Activated T-cell treated with anti-CD3 and anti-CD28 coated beads, Interleukin-2, amount 50 U/mL, for 72 hours (primary cell): ENCODE results near the gene PTPRD. TPM values are rescaled to one million over a fixed set of nuclear protein-coding genes. Genes with fewer than 3 reads are reported as not detected.
A peak's percentile ranks its signal among the peaks of the same experiment; 100 is the strongest.

Source experiments
- ATAC-seq, 2 donors: fragments of 150-1000 bp; cut with Tn5 transposase; replicated peaks in 1 of 2; 2 replicates each; pipeline ENCODE4 v1.10.0; 2021; ENCODE audit warnings: moderate library complexity in 2 of 2, mild to moderate bottlenecking in 1 of 2
- DNase-seq, 2 donors: peaks; one replicate each; pipeline ENCODE4 v3.0.0; 2021 to 2022; ENCODE audit warnings: mixed read lengths in 1 of 2
- H3K27ac Mint-ChIP-seq: one replicate; pipeline ENCODE4 v1.8.0; 2022; ENCODE audit warnings: mild to moderate bottlenecking, moderate library complexity, mixed read lengths
- H3K27me3 Mint-ChIP-seq: one replicate; pipeline ENCODE4 v1.8.0; 2022; ENCODE audit warnings: low read depth, mixed read lengths
- H3K36me3 Mint-ChIP-seq, 2 donors: one replicate each; pipeline ENCODE4 v1.8.0; 2022; ENCODE audit warnings: mixed read lengths in 2 of 2, mild to moderate bottlenecking in 1 of 2; ENCODE audit not compliant: insufficient read depth in 2 of 2
- H3K4me1 Mint-ChIP-seq: one replicate; pipeline ENCODE4 v1.8.0; 2022; ENCODE audit warnings: low read depth, mixed read lengths
- H3K4me3 Mint-ChIP-seq, 2 donors: one replicate each; pipeline ENCODE4 v1.8.0; 2022; ENCODE audit warnings: mild to moderate bottlenecking in 2 of 2, mixed read lengths in 2 of 2, moderate library complexity in 2 of 2
- H3K9me3 Mint-ChIP-seq, 2 donors: one replicate each; pipeline ENCODE4 v1.8.0; 2022; ENCODE audit warnings: mixed read lengths in 2 of 2
- total RNA-seq, 2 donors: library from RNA; stranded (reverse); gene quantifications; one replicate each; pipeline ENCODE4 v1.2.3, GENCODE V29; 2022

Gene PTPRD
- total RNA-seq, 2 donors from 2014 or later: 0.44 TPM; not detected in 1

- Mint-ChIP-seq H3K27me3 (peaks cover 25% of the 10 kb centered on the region), H3K36me3 (peaks cover 2 to 3% of the 10 kb centered on the region in 2 donors), H3K9me3 (no peaks in the 10 kb centered on the region), H3K4me3 (no peak overlapping the region), H3K27ac (no peak overlapping the region), H3K4me1 (peaks cover 6% of the 10 kb centered on the region)
- ATAC-seq: no peak
- DNase-seq: no peak
Measured at GRCh38 chr9:8863069-8863468, 1749.7 kb downstream of the PTPRD start.

GRCh38 chr9:8860925-8861324 is 1751.9 kb downstream of the PTPRD start:
- Mint-ChIP-seq H3K4me3 (no peak overlapping the region), H3K36me3 (peaks cover 2 to 3% of the 10 kb centered on the region in 2 donors), H3K27ac (no peak overlapping the region), H3K9me3 (no peaks in the 10 kb centered on the region), H3K4me1 (peaks cover 16% of the 10 kb centered on the region), H3K27me3 (peaks cover 38% of the 10 kb centered on the region)
- ATAC-seq (no peak), DNase-seq (no peak)

GRCh38 chr9:8860086-8860485 is 1752.7 kb downstream of the PTPRD start:
- no peak overlapping the region for H3K4me3 Mint-ChIP-seq
- H3K36me3 Mint-ChIP-seq: peaks cover 2 to 3% of the 10 kb centered on the region in 2 donors
- H3K9me3 Mint-ChIP-seq: no peaks in the 10 kb centered on the region
- H3K27ac Mint-ChIP-seq: no peak overlapping the region
- H3K27me3 Mint-ChIP-seq: peaks cover 47% of the 10 kb centered on the region
- ATAC-seq: no peak
- H3K4me1 Mint-ChIP-seq: peaks cover 16% of the 10 kb centered on the region
- no peak for DNase-seq

- ATAC-seq (no peak), DNase-seq (no peak)
- Mint-ChIP-seq H3K27ac (no peak overlapping the region), H3K4me1 (peaks cover 16% of the 10 kb centered on the region), H3K9me3 (no peaks in the 10 kb centered on the region), H3K4me3 (no peak overlapping the region), H3K36me3 (peaks cover 2 to 3% of the 10 kb centered on the region in 2 donors), H3K27me3 (peaks cover 54% of the 10 kb centered on the region)
Measured at GRCh38 chr9:8859416-8859815, 1753.4 kb downstream of the PTPRD start.

- no peak for ATAC-seq
- DNase-seq: no peak
- Mint-ChIP-seq H3K4me3 (peak overlapping the region; percentile 70 to 73), H3K4me1 (peaks cover 16% of the 10 kb centered on the region), H3K27me3 (peaks cover 61% of the 10 kb centered on the region), H3K36me3 (peaks cover 2 to 3% of the 10 kb centered on the region in 2 donors), H3K9me3 (no peaks in the 10 kb centered on the region), H3K27ac (no peak overlapping the region)
Measured at GRCh38 chr9:8858596-8859161, 1754.1 kb downstream of the PTPRD start.

- peak overlapping the region; percentile 70 to 73 for H3K4me3 Mint-ChIP-seq
- no peak overlapping the region for H3K27ac Mint-ChIP-seq
- H3K27me3 Mint-ChIP-seq: peaks cover 67% of the 10 kb centered on the region
Measured at GRCh38 chr9:8857926-8858595, 1754.7 kb downstream of the PTPRD start.

GRCh38 chr9:8857068-8857925 is 1755.5 kb downstream of the PTPRD start:
- H3K9me3 Mint-ChIP-seq: no peaks in the 10 kb centered on the region
- H3K4me3 Mint-ChIP-seq: peak overlapping the region; percentile 70 to 73
- H3K27me3 Mint-ChIP-seq: peaks cover 75% of the 10 kb centered on the region
- H3K4me1 Mint-ChIP-seq: peaks cover 16% of the 10 kb centered on the region
- H3K36me3 Mint-ChIP-seq: peaks cover 2 to 3% of the 10 kb centered on the region in 2 donors
- ATAC-seq (peak; percentile 26 to 46), DNase-seq (peak; percentile 3)
- H3K27ac Mint-ChIP-seq: no peak overlapping the region

More at GRCh38 chr9:8857926-8858595, 1754.7 kb downstream of the PTPRD start:
- peak; percentile 9 to 27 for DNase-seq
- peak; percentile 39 to 62 for ATAC-seq
- Mint-ChIP-seq H3K9me3 (no peaks in the 10 kb centered on the region), H3K36me3 (peaks cover 2 to 3% of the 10 kb centered on the region in 2 donors), H3K4me1 (peaks cover 16% of the 10 kb centered on the region)

GRCh38 chr9:8856396-8857067 is 1756.3 kb downstream of the PTPRD start:
- peak overlapping the region; percentile 30 to 64 for H3K4me3 Mint-ChIP-seq

GRCh38 chr9:8855046-8855445 is 1757.8 kb downstream of the PTPRD start:
- Mint-ChIP-seq H3K9me3 (no peaks in the 10 kb centered on the region), H3K27ac (no peak overlapping the region), H3K4me3 (no peak overlapping the region), H3K27me3 (peaks cover 87% of the 10 kb centered on the region), H3K36me3 (peaks cover 2 to 3% of the 10 kb centered on the region in 2 donors), H3K4me1 (peaks cover 16% of the 10 kb centered on the region)
- ATAC-seq (no peak), DNase-seq (no peak)

More at GRCh38 chr9:8856396-8857067, 1756.3 kb downstream of the PTPRD start:
- peaks cover 81% of the 10 kb centered on the region for H3K27me3 Mint-ChIP-seq
- DNase-seq (no peak), ATAC-seq (no peak)
- no peaks in the 10 kb centered on the region for H3K9me3 Mint-ChIP-seq
- H3K27ac Mint-ChIP-seq: no peak overlapping the region
- peaks cover 16% of the 10 kb centered on the region for H3K4me1 Mint-ChIP-seq
- peaks cover 2 to 3% of the 10 kb centered on the region in 2 donors for H3K36me3 Mint-ChIP-seq

GRCh38 chr9:8852301-8852864 is 1760.4 kb downstream of the PTPRD start:
- Mint-ChIP-seq H3K4me3 (no peak overlapping the region), H3K27me3 (peaks cover 66% of the 10 kb centered on the region), H3K9me3 (peaks cover 0 to 3% of the 10 kb centered on the region in 2 donors), H3K27ac (no peak overlapping the region), H3K4me1 (peaks cover 7% of the 10 kb centered on the region), H3K36me3 (no peaks in the 10 kb centered on the region)
- ATAC-seq (no peak), DNase-seq (no peak)

GRCh38 chr9:8850914-8851313 is 1761.9 kb downstream of the PTPRD start:
- Mint-ChIP-seq H3K9me3 (peaks cover 0 to 3% of the 10 kb centered on the region in 2 donors), H3K36me3 (no peaks in the 10 kb centered on the region), H3K4me1 (no peaks in the 10 kb centered on the region), H3K27me3 (peaks cover 54% of the 10 kb centered on the region), H3K27ac (no peak overlapping the region), H3K4me3 (no peak overlapping the region)
- no peak for DNase-seq
- no peak for ATAC-seq

GRCh38 chr9:8845808-8846207 is 1767.0 kb downstream of the PTPRD start:
- H3K4me3 Mint-ChIP-seq: no peak overlapping the region
- H3K27me3 Mint-ChIP-seq: peaks cover 5% of the 10 kb centered on the region
- H3K36me3 Mint-ChIP-seq: no peaks in the 10 kb centered on the region
- no peaks in the 10 kb centered on the region for H3K4me1 Mint-ChIP-seq
- H3K27ac Mint-ChIP-seq: no peak overlapping the region
- peaks cover 0 to 3% of the 10 kb centered on the region in 2 donors for H3K9me3 Mint-ChIP-seq
- ATAC-seq (no peak), DNase-seq (no peak)
